WTC11 (cell line): Measurements from ENCODE around the gene HRNR. TPM values are rescaled to one million over a fixed set of nuclear protein-coding genes. Genes with fewer than 3 reads are reported as not detected.
"Not testable (repeated sequence)": the region's sequence is repeated elsewhere in the genome, so short reads cannot be mapped to it uniquely, and the experiment has no call there.

Experiments used
- ATAC-seq: fragments of 200-7000 bp; cut with Tn5 transposase; 2 replicates; pipeline ENCODE4 v1.10.0; 2021; ENCODE audit warnings: mild to moderate bottlenecking, moderate library complexity
- Bru-seq: library from RNA; stranded (reverse); fragments of 400-500 nt; gene quantifications from one replicate; lab custom pipeline; 2021; lab: Mats Ljungman, UMichigan
- CTCF ChIA-PET: fragments of 300-600 bp; sonication (Branson Sonifier 250); formaldehyde crosslinking; loops from one replicate; lab custom pipeline; 2021; ENCODE audit warnings: antibody characterized with exemption; lab: Charles Lee
- POLR2A ChIA-PET: fragments of 350-600 bp; sonication (Branson Sonifier 250); formaldehyde crosslinking; loops from one replicate; lab custom pipeline; 2021; ENCODE audit warnings: antibody characterized with exemption; lab: Charles Lee
- DNase-seq: peaks from one replicate; pipeline ENCODE4 v3.0.0; 2021; ENCODE audit warnings: low spot score
- H3K27ac Mint-ChIP-seq: 2 replicates; pipeline ENCODE4 v1.8.0; 2021; ENCODE audit warnings: mixed read lengths
- H3K27me3 Mint-ChIP-seq: 2 replicates; pipeline ENCODE4 v1.8.0; 2021; ENCODE audit warnings: low read depth, mild to moderate bottlenecking, moderate library complexity, mixed read lengths
- H3K36me3 Mint-ChIP-seq: 2 replicates; pipeline ENCODE4 v1.8.0; 2021; ENCODE audit warnings: mixed read lengths
- H3K4me1 Mint-ChIP-seq: 2 replicates; pipeline ENCODE4 v1.8.0; 2022; ENCODE audit warnings: mixed read lengths
- H3K4me3 Mint-ChIP-seq: 2 replicates; pipeline ENCODE4 v1.8.0; 2021; ENCODE audit warnings: mild to moderate bottlenecking, moderate library complexity, mixed read lengths
- H3K9me3 Mint-ChIP-seq: 2 replicates; pipeline ENCODE4 v1.8.0; 2021; ENCODE audit warnings: mixed read lengths
- CDX4 ChIP-seq: fragments of 250-450 bp; sonication (Bioruptor Pico); IDR thresholded peaks from 2 replicates; pipeline ENCODE4 v1.9.0; 2021; ENCODE audit warnings: moderate library complexity, mild to moderate bottlenecking, inconsistent platforms, borderline replicate concordance
- CTCF ChIP-seq: fragments of 200-600 bp; IDR thresholded peaks from 2 replicates; pipeline ENCODE4 v1.8.0; 2022; ENCODE audit warnings: antibody characterized with exemption
- E2F1 ChIP-seq: sonication (generic); formaldehyde crosslinking; IDR thresholded peaks from 2 replicates; pipeline ENCODE4 v1.8.0; 2022; ENCODE audit warnings: mild to moderate bottlenecking, missing genetic modification reagents
- ETV6 ChIP-seq: sonication (generic); formaldehyde crosslinking; IDR thresholded peaks from 2 replicates; pipeline ENCODE4 v1.8.1; 2022; ENCODE audit warnings: mild to moderate bottlenecking, missing genetic modification reagents
- FOXJ3 ChIP-seq: sonication (generic); formaldehyde crosslinking; IDR thresholded peaks from 2 replicates; pipeline ENCODE4 v1.9.0; 2021; ENCODE audit warnings: missing genetic modification reagents, mild to moderate bottlenecking, borderline replicate concordance
- FOXP1 ChIP-seq: sonication (generic); formaldehyde crosslinking; IDR thresholded peaks from 2 replicates; pipeline ENCODE4 v1.8.0; 2022; ENCODE audit warnings: missing genetic modification reagents, mild to moderate bottlenecking, moderate library complexity, borderline replicate concordance
- HMGXB4 ChIP-seq: sonication (generic); formaldehyde crosslinking; IDR thresholded peaks from 2 replicates; pipeline ENCODE4 v1.8.1; 2023; ENCODE audit warnings: mild to moderate bottlenecking, moderate library complexity, missing genetic modification reagents
- JAZF1 ChIP-seq: fragments of 250-450 bp; sonication (Bioruptor Pico); IDR thresholded peaks from 2 replicates; pipeline ENCODE4 v1.9.0; 2021; ENCODE audit warnings: moderate library complexity, mild to moderate bottlenecking, inconsistent platforms
- NFATC4 ChIP-seq: fragments of 250-450 bp; sonication (Bioruptor Pico); IDR thresholded peaks from 2 replicates; pipeline ENCODE4 v1.9.0; 2021; ENCODE audit warnings: mild to moderate bottlenecking
- RELA ChIP-seq: sonication (generic); formaldehyde crosslinking; IDR thresholded peaks from 2 replicates; pipeline ENCODE4 v1.8.1; 2022; ENCODE audit warnings: missing genetic modification reagents, mild to moderate bottlenecking, borderline replicate concordance
- SP1 ChIP-seq: sonication (generic); formaldehyde crosslinking; conservative IDR thresholded peaks from 2 replicates; pipeline ENCODE4 v1.8.1; 2022; ENCODE audit warnings: missing genetic modification reagents
- STAT6 ChIP-seq: sonication (generic); formaldehyde crosslinking; conservative IDR thresholded peaks from 2 replicates; pipeline ENCODE4 v1.8.1; 2023; ENCODE audit warnings: mild to moderate bottlenecking, low read depth, missing genetic modification reagents, moderate library complexity
- TP53 ChIP-seq: sonication (generic); formaldehyde crosslinking; IDR thresholded peaks from 2 replicates; pipeline ENCODE4 v1.8.1; 2023; ENCODE audit warnings: mild to moderate bottlenecking, missing genetic modification reagents
- USF1 ChIP-seq: sonication (generic); formaldehyde crosslinking; IDR thresholded peaks from 2 replicates; pipeline ENCODE4 v1.8.0; 2022; ENCODE audit warnings: mild to moderate bottlenecking, missing genetic modification reagents
- ZBTB21 ChIP-seq: sonication (generic); formaldehyde crosslinking; IDR thresholded peaks from 2 replicates; pipeline ENCODE4 v1.8.1; 2023; ENCODE audit warnings: mild to moderate bottlenecking, missing genetic modification reagents, borderline replicate concordance
- ZMAT4 ChIP-seq: fragments of 250-450 bp; sonication (Bioruptor Pico); IDR thresholded peaks from 2 replicates; pipeline ENCODE4 v1.9.0; 2021; ENCODE audit warnings: mild to moderate bottlenecking
- ZNF423 ChIP-seq: fragments of 250-450 bp; sonication (Bioruptor Pico); IDR thresholded peaks from 2 replicates; pipeline ENCODE4 v2.1.2; 2022; ENCODE audit warnings: mild to moderate bottlenecking, moderate library complexity
- long read RNA-seq, 3 experiments: library from RNA in 1 of 3; library from capped mRNA in 1 of 3; library from polyadenylated mRNA in 1 of 3; unstranded in 2 of 3; stranded (forward) in 1 of 3; transcript quantifications; one replicate each; pipeline ENCODE4 v2.0.0, GENCODE V29; 2021
- total RNA-seq: library from RNA; stranded (reverse); gene quantifications from 3 replicates; pipeline ENCODE4 v1.2.3, GENCODE V29; 2021

HRNR gene
- not detected in 3 replicates for total RNA-seq
- Bru-seq, nascent RNA, result not detected
- long read RNA-seq, experiment 1, result 0 reads
- long read RNA-seq, experiment 2, result 0 reads
- long read RNA-seq, experiment 3, result 0 reads

GRCh38 chr1:152224093-152224492 lies at the start of gene HRNR:
Gene HRNR, minus strand, starts transcription at chr1:152224193. Its CDS starts 940 bp downstream, at chr1:152223253.
- H3K4me3 Mint-ChIP-seq, result no peak within 1 kb of the TSS
- DNase-seq (no peak), ATAC-seq (no peak)
- H3K27me3 Mint-ChIP-seq, result peaks cover 9% of the 10 kb centered on the region
- H3K36me3 Mint-ChIP-seq, result peaks cover 64% of the 10 kb centered on the region
- TF ChIP-seq FOXJ3 (CRISPR knock-in tag), result no peak
- no peak for TF ChIP-seq FOXP1 (CRISPR knock-in tag)
- no peak for TF ChIP-seq ZMAT4 (CRISPR knock-in tag)
- TF ChIP-seq RELA (CRISPR knock-in tag), result no peak
- TF ChIP-seq JAZF1 (CRISPR knock-in tag), result no peak
- no peak for TF ChIP-seq TP53 (CRISPR knock-in tag)
- TF ChIP-seq CTCF, result no peak
- no peak for TF ChIP-seq ZBTB21 (CRISPR knock-in tag)
- no peak for TF ChIP-seq USF1 (CRISPR knock-in tag)
- POLR2A ChIA-PET, result no interaction called here
- no peak within 1 kb of the TSS for H3K27ac Mint-ChIP-seq
- peaks cover 96% of the 10 kb centered on the region for H3K9me3 Mint-ChIP-seq
- CTCF ChIA-PET, result no interaction called here
- no peaks in the 10 kb centered on the region for H3K4me1 Mint-ChIP-seq

- DNase-seq, CTCF ChIA-PET, H3K27ac Mint-ChIP-seq, H3K4me3 Mint-ChIP-seq, H3K4me1 Mint-ChIP-seq, H3K27me3 Mint-ChIP-seq, ATAC-seq, POLR2A ChIA-PET: not testable (repeated sequence)
- H3K9me3 Mint-ChIP-seq, result peaks cover 74% of the 10 kb centered on the region
- H3K36me3 Mint-ChIP-seq, result peaks cover 62% of the 10 kb centered on the region
These were observed 32.4 kb upstream of the HRNR start for GRCh38 chr1:152256394-152256793.

GRCh38 chr1:152252157-152252556 lies 28.2 kb upstream of the HRNR start:
- Mint-ChIP-seq H3K36me3 (peaks cover 54% of the 10 kb centered on the region), H3K27ac (no peak overlapping the region), H3K9me3 (peaks cover 75% of the 10 kb centered on the region), H3K27me3 (peaks cover 5% of the 10 kb centered on the region; the same call in 1 of the 2 replicates), H3K4me3 (no peak overlapping the region), H3K4me1 (no peaks in the 10 kb centered on the region)
- TF ChIP-seq TP53 (CRISPR knock-in tag) (no peak), USF1 (CRISPR knock-in tag) (no peak), E2F1 (CRISPR knock-in tag) (no peak), ETV6 (CRISPR knock-in tag) (no peak), STAT6 (CRISPR knock-in tag) (no peak), HMGXB4 (CRISPR knock-in tag) (no peak), RELA (CRISPR knock-in tag) (no peak), SP1 (CRISPR knock-in tag) (no peak), NFATC4 (CRISPR knock-in tag) (no peak), CDX4 (CRISPR knock-in tag) (no peak), ZNF423 (CRISPR knock-in tag) (no peak)
- ATAC-seq, result no peak
- DNase-seq, result no peak
- POLR2A ChIA-PET, result no interaction called here
- CTCF ChIA-PET, result no interaction called here
